GM19043 (cell line): ENCODE data around the gene MYL4.

Experiments used
- ATAC-seq: cut with Tn5 transposase; IDR thresholded peaks from one replicate; pipeline ENCODE4 v1.9.1; 2021; ENCODE audit warnings: low read depth; ENCODE audit not compliant: unreplicated experiment

The MYL4 gene

GRCh38 chr17:47239619-47239966 is 30.4 kb downstream of the MYL4 start:
- ATAC-seq, result no peak

GRCh38 chr17:47239967-47240651 is 31.0 kb downstream of the MYL4 start:
- ATAC-seq, result no peak

- ATAC-seq, result no peak
Measured at GRCh38 chr17:47240806-47241205, 31.7 kb downstream of the MYL4 start.

- ATAC-seq, result no peak
Measured at GRCh38 chr17:47242648-47243047, 33.5 kb downstream of the MYL4 start.

- ATAC-seq, result no peak
Measured at GRCh38 chr17:47243737-47244598, 34.8 kb downstream of the MYL4 start.

- no peak for ATAC-seq
Measured at GRCh38 chr17:47244697-47245096, 35.5 kb downstream of the MYL4 start.

- ATAC-seq, result no peak
Measured at GRCh38 chr17:47246120-47246519, 37.0 kb downstream of the MYL4 start.

- no peak for ATAC-seq
Measured at GRCh38 chr17:47250855-47251254, 41.7 kb downstream of the MYL4 start.

- ATAC-seq, result no peak
Measured at GRCh38 chr17:47251421-47251940, 42.3 kb downstream of the MYL4 start.

- no peak for ATAC-seq
Measured at GRCh38 chr17:47252209-47252608, 43.1 kb downstream of the MYL4 start.

GRCh38 chr17:47252766-47253512 is 43.8 kb downstream of the MYL4 start:
- no peak for ATAC-seq

GRCh38 chr17:47253541-47254402 is 44.6 kb downstream of the MYL4 start, which contains the start of gene ITGB3:
TSS of gene ITGB3 (plus strand) at chr17:47253827. CDS start at chr17:47253862, 35 bp downstream.
- peak; percentile 70 for ATAC-seq

GRCh38 chr17:47254403-47254943 is 45.3 kb downstream of the MYL4 start:
- ATAC-seq, result no peak

GRCh38 chr17:47257651-47258339 is 48.6 kb downstream of the MYL4 start:
- no peak for ATAC-seq

- ATAC-seq, result no peak
Measured at GRCh38 chr17:47262586-47262985, 53.4 kb downstream of the MYL4 start.

- ATAC-seq, result no peak
Measured at GRCh38 chr17:47264166-47264565, 55.0 kb downstream of the MYL4 start.

GRCh38 chr17:47265983-47266541 is 56.9 kb downstream of the MYL4 start:
- ATAC-seq, result no peak

GRCh38 chr17:47266782-47267181 is 57.6 kb downstream of the MYL4 start:
- no peak for ATAC-seq

GRCh38 chr17:47267354-47267828 is 58.2 kb downstream of the MYL4 start:
- ATAC-seq, result no peak
